C4-2B (cell line): ENCODE results near the gene CD244.

Experiments used
- ZFX ChIP-seq: fragments of 450-650 bp; IDR thresholded peaks from 2 replicates; pipeline ENCODE4 v1.6.1; 2017
- TF ChIP-seq, protein P1 (sequence below): fragments of 450-650 bp; conservative IDR thresholded peaks from 2 replicates; pipeline ENCODE4 v1.5.1; 2017; ENCODE audit warnings: mild to moderate bottlenecking

DNA sequence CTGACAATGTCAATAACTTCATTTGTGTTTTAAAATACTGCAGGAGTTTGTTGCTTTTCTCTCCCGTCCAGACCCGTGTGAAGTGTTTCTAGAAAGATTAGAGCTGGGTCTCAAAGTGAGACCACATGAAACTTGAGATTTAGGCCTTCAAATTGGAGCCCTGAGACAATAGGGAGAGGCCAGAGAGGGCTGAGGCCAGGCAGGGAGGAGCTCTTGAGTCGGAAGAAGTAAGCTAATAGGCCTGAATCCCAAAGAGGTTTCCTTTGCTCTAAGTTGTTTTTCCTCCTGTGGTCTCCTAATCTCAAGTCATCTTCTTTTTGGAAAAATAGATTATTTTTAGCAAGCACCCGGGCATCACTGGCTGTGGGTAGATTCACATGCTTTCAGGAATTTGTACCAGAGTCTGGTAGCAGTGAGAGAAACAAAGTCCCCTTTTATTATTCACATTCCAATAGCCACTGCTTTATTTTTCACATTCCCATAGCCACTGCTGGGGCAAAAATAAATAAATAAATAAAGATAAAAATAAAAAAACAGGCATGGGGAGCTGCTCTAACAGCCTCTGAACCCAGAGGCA, 25.6 kb downstream of the CD244 start:
- TF ChIP-seq, protein P1, sequence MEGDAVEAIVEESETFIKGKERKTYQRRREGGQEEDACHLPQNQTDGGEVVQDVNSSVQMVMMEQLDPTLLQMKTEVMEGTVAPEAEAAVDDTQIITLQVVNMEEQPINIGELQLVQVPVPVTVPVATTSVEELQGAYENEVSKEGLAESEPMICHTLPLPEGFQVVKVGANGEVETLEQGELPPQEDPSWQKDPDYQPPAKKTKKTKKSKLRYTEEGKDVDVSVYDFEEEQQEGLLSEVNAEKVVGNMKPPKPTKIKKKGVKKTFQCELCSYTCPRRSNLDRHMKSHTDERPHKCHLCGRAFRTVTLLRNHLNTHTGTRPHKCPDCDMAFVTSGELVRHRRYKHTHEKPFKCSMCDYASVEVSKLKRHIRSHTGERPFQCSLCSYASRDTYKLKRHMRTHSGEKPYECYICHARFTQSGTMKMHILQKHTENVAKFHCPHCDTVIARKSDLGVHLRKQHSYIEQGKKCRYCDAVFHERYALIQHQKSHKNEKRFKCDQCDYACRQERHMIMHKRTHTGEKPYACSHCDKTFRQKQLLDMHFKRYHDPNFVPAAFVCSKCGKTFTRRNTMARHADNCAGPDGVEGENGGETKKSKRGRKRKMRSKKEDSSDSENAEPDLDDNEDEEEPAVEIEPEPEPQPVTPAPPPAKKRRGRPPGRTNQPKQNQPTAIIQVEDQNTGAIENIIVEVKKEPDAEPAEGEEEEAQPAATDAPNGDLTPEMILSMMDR: no peak
- no peak for TF ChIP-seq ZFX
